ENCODE measurements around the gene RUSC1. TPM values are rescaled to one million over a fixed set of nuclear protein-coding genes. Genes with fewer than 3 reads are reported as not detected.
A peak's percentile ranks its signal among the peaks of the same experiment; 100 is the strongest.
"Not testable (repeated sequence)": the region's sequence is repeated elsewhere in the genome, so short reads cannot be mapped to it uniquely, and the experiment has no call there.

The RUSC1 gene
- total and polyA plus RNA-seq, 2 experiments from 2014 or later = 30.4 to 31.9 TPM

GRCh38 chr1:155287987-155288543 is 32.6 kb upstream of the RUSC1 start:
- Histone ChIP-seq H3K4me2 (ENCODE audit: unreplicated experiment) (no peak overlapping the region), H3K9me3 (ENCODE audit: low read depth) (no peaks in the 10 kb centered on the region), H3K27ac (no peak overlapping the region), H3K79me2 (ENCODE audit: insufficient read depth) (no peaks in the 10 kb centered on the region), H3K36me3 (ENCODE audit: low read depth) (no peaks in the 10 kb centered on the region), H3K27me3 (replicated peaks; ENCODE audit: insufficient read depth) (no peaks in the 10 kb centered on the region), H4K20me1 (ENCODE audit: insufficient read depth) (no peaks in the 10 kb centered on the region), H2AFZ (no peak overlapping the region), H3K9me2 (ENCODE audit: insufficient read depth) (no peaks in the 10 kb centered on the region), H3K9ac (no peak overlapping the region), H3K4me3 (no peak overlapping the region), H3F3A (ENCODE audit: insufficient read depth) (no peaks in the 10 kb centered on the region), H3K4me1 (ENCODE audit: insufficient read depth) (no peaks in the 10 kb centered on the region)
- WGBS, 2 experiments (ENCODE audit: low coverage in 1 of 2, low lambda C conversion rate in 2 of 2, missing lambda C conversion rate in 2 of 2) = 89 to 91% methylated on average over 18 to 21 of the region's 21 CpGs
- no peak for TF ChIP-seq EZH2 (IDR thresholded peaks at IDR 0.05; ENCODE audit: insufficient read depth, poor library complexity, severe bottlenecking)
- no peak for TF ChIP-seq EZH2phosphoT487 (IDR thresholded peaks at IDR 0.05; ENCODE audit: insufficient read depth, low read depth)
- no peak for DNase-seq
- in situ Hi-C loops (cut with MboI) = no loop called here

- WGBS, 2 experiments (ENCODE audit: low coverage in 1 of 2, low lambda C conversion rate in 2 of 2, missing lambda C conversion rate in 2 of 2) = 66 to 72% methylated on average over 10 of the region's 10 CpGs
- H3K4me1 ChIP-seq (ENCODE audit: insufficient read depth); H3K9me2 ChIP-seq (ENCODE audit: insufficient read depth); H3K9me3 ChIP-seq (ENCODE audit: low read depth); H2AFZ ChIP-seq; H3K79me2 ChIP-seq (ENCODE audit: insufficient read depth); H4K20me1 ChIP-seq (ENCODE audit: insufficient read depth); in situ Hi-C loops (cut with MboI); H3K4me2 ChIP-seq (ENCODE audit: unreplicated experiment); H3K9ac ChIP-seq; DNase-seq; H3F3A ChIP-seq (ENCODE audit: insufficient read depth); H3K27ac ChIP-seq; H3K4me3 ChIP-seq; H3K36me3 ChIP-seq (ENCODE audit: low read depth): not testable (repeated sequence)
- peaks cover 19% of the 10 kb centered on the region for H3K27me3 ChIP-seq (replicated peaks; ENCODE audit: insufficient read depth)
Observed at GRCh38 chr1:155291006-155291405, 29.7 kb upstream of the RUSC1 start.

- Histone ChIP-seq H4K20me1 (ENCODE audit: insufficient read depth) (no peaks in the 10 kb centered on the region), H3K4me3 (no peak overlapping the region), H3K9me3 (ENCODE audit: low read depth) (no peaks in the 10 kb centered on the region), H3K36me3 (ENCODE audit: low read depth) (no peaks in the 10 kb centered on the region), H3K9ac (no peak overlapping the region), H3F3A (ENCODE audit: insufficient read depth) (no peaks in the 10 kb centered on the region), H3K9me2 (ENCODE audit: insufficient read depth) (no peaks in the 10 kb centered on the region), H3K4me1 (ENCODE audit: insufficient read depth) (no peaks in the 10 kb centered on the region), H3K4me2 (ENCODE audit: unreplicated experiment) (no peak overlapping the region), H3K79me2 (ENCODE audit: insufficient read depth) (no peaks in the 10 kb centered on the region), H3K27me3 (replicated peaks; ENCODE audit: insufficient read depth) (peaks cover 19% of the 10 kb centered on the region), H3K27ac (no peak overlapping the region), H2AFZ (no peak overlapping the region)
- in situ Hi-C loops (cut with MboI) = no loop called here
- DNase-seq = no peak
- 69 to 70% methylated on average over 17 of the region's 17 CpGs for WGBS, 2 experiments (ENCODE audit: low coverage in 1 of 2, low lambda C conversion rate in 2 of 2, missing lambda C conversion rate in 2 of 2)
- TF ChIP-seq EZH2 (IDR thresholded peaks at IDR 0.05; ENCODE audit: insufficient read depth, poor library complexity, severe bottlenecking) (no peak), EZH2phosphoT487 (IDR thresholded peaks at IDR 0.05; ENCODE audit: insufficient read depth, low read depth) (no peak)
Observed at GRCh38 chr1:155293086-155293749, 27.5 kb upstream of the RUSC1 start.

- in situ Hi-C loops (cut with MboI) = no loop called here
- H3K4me3 ChIP-seq = peak overlapping the region; percentile 26; the same call in 1 of the 2 replicates
- H3K9ac ChIP-seq = no peak overlapping the region
- H3K27me3 ChIP-seq (replicated peaks; ENCODE audit: insufficient read depth) = peaks cover 19% of the 10 kb centered on the region
- H4K20me1 ChIP-seq (ENCODE audit: insufficient read depth) = no peaks in the 10 kb centered on the region
- H3K79me2 ChIP-seq (ENCODE audit: insufficient read depth) = no peaks in the 10 kb centered on the region
- no peak for DNase-seq
- no peak overlapping the region for H3K27ac ChIP-seq
- TF ChIP-seq EZH2 (IDR thresholded peaks at IDR 0.05; ENCODE audit: insufficient read depth, poor library complexity, severe bottlenecking) (peak; percentile 38), EZH2phosphoT487 (IDR thresholded peaks at IDR 0.05; ENCODE audit: insufficient read depth, low read depth) (no peak)
- peak overlapping the region; percentile 12 for H3K4me2 ChIP-seq (ENCODE audit: unreplicated experiment)
- no peaks in the 10 kb centered on the region for H3K36me3 ChIP-seq (ENCODE audit: low read depth)
- H2AFZ ChIP-seq = peak overlapping the region; percentile 74
- H3K9me3 ChIP-seq (ENCODE audit: low read depth) = no peaks in the 10 kb centered on the region
- H3K4me1 ChIP-seq (ENCODE audit: insufficient read depth) = no peaks in the 10 kb centered on the region
- H3F3A ChIP-seq (ENCODE audit: insufficient read depth) = no peaks in the 10 kb centered on the region
- WGBS, 2 experiments (ENCODE audit: low coverage in 1 of 2, low lambda C conversion rate in 2 of 2, missing lambda C conversion rate in 2 of 2) = 23 to 24% methylated on average over 45 to 46 of the region's 46 CpGs
- no peaks in the 10 kb centered on the region for H3K9me2 ChIP-seq (ENCODE audit: insufficient read depth)
Observed at GRCh38 chr1:155294520-155295182, 26.0 kb upstream of the RUSC1 start.
